Vagina (tissue), 2 donors: ENCODE measurements around the gene EMP1. TPM values are rescaled to one million over a fixed set of nuclear protein-coding genes. Genes with fewer than 3 reads are reported as not detected.

ENCODE experiments used
- DNase-seq, 2 donors: peaks; one replicate each; pipeline ENCODE4 v3.0.0-alpha.2; 2017; ENCODE audit errors: extremely low spot score in 2 of 2
- H3K27ac ChIP-seq: fragments of 200-600 bp; sonication (generic); one replicate; pipeline ENCODE4 v1.5.1; 2019
- H3K27me3 ChIP-seq: fragments of 200-600 bp; sonication (generic); one replicate; pipeline ENCODE4 v1.5.1; 2019
- H3K36me3 ChIP-seq, 2 donors: fragments of 200-600 bp; sonication (generic); one replicate each; pipeline ENCODE4 v1.5.1; 2017 to 2019
- H3K4me1 ChIP-seq: fragments of 200-600 bp; sonication (generic); one replicate; pipeline ENCODE4 v1.5.1; 2019
- H3K4me3 ChIP-seq, 2 donors: fragments of 200-600 bp; sonication (generic); 1 replicate in 1 of 2; 2 replicates in 1 of 2; pipeline ENCODE4 v1.5.1; 2016 to 2019
- H3K9me3 ChIP-seq: fragments of 200-600 bp; sonication (generic); one replicate; pipeline ENCODE4 v1.5.1; 2019
- CTCF ChIP-seq, 3 experiments: fragments of 450-650 bp in 2 of 3; fragments of 200-600 bp in 1 of 3; sonication (generic) in 1 of 3; IDR thresholded peaks; one replicate each; pipeline ENCODE4 v1.5.1; 2017 to 2019; ENCODE audit warnings: antibody characterized with exemption in 3 of 3, mild to moderate bottlenecking in 2 of 3, moderate library complexity in 2 of 3
- POLR2A ChIP-seq, 2 donors: fragments of 450-650 bp; IDR thresholded peaks; one replicate each; pipeline ENCODE4 v1.6.1; 2017; ENCODE audit warnings: antibody characterized with exemption in 2 of 2, mild to moderate bottlenecking in 2 of 2, moderate library complexity in 2 of 2
- POLR2AphosphoS5 ChIP-seq, 2 donors: sonication (generic); formaldehyde crosslinking; IDR thresholded peaks; one replicate each; pipeline ENCODE4 v1.9.0; 2017; ENCODE audit warnings: antibody characterized with exemption in 2 of 2, mild to moderate bottlenecking in 2 of 2, low read depth in 1 of 2; ENCODE audit not compliant: insufficient read depth in 1 of 2
- intact Hi-C: fragments of 100-400 bp; cut with DNase I; formaldehyde crosslinking; loops from one replicate; pipeline ENCODE4 v1.15.1; 2023
- total RNA-seq: library from RNA; depleted of rRNA; stranded (reverse); fragments of >200 nt; gene quantifications from one replicate; pipeline ENCODE4 v1.2.3, GENCODE V29; 2016

Gene EMP1
- total RNA-seq, 1 donor from 2014 or later: 675 TPM

DNA sequence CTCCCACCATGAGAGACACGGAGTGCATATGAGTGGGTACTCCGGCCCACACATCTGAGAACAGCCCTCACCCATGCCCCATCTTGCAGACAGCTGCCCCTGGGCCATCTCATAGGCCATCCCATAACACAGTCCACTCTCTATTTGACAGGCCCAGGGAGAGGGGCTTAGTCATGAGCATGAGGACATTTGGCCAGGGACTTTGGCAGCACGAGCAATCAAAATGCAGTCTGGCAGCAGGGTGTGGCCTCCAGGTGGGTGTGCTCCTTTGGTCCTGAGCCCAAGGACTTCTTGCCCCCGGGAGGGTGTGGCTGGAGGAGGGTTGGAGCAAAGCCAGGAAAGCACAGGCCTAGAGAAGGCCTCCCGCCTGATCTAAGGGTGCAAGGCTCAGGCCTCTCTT lies 25.6 kb downstream of the EMP1 start:
- intact Hi-C loops: no loop called here
- Histone ChIP-seq H3K27ac (no peak overlapping the region), H3K4me3 (no peak overlapping the region), H3K9me3 (no peaks in the 10 kb centered on the region), H3K36me3 (peaks cover 0 to 7% of the 10 kb centered on the region in 2 donors), H3K27me3 (no peaks in the 10 kb centered on the region), H3K4me1 (peaks cover 23% of the 10 kb centered on the region)
- peak; percentile 85 to 87 for DNase-seq
- TF ChIP-seq POLR2A (IDR thresholded peaks at IDR 0.05): no peak
- TF ChIP-seq POLR2AphosphoS5 (IDR thresholded peaks at IDR 0.05; ENCODE audit: insufficient read depth in 1 of 2, low read depth in 1 of 2): peak in 1 of 2 donors; percentile 45

DNA sequence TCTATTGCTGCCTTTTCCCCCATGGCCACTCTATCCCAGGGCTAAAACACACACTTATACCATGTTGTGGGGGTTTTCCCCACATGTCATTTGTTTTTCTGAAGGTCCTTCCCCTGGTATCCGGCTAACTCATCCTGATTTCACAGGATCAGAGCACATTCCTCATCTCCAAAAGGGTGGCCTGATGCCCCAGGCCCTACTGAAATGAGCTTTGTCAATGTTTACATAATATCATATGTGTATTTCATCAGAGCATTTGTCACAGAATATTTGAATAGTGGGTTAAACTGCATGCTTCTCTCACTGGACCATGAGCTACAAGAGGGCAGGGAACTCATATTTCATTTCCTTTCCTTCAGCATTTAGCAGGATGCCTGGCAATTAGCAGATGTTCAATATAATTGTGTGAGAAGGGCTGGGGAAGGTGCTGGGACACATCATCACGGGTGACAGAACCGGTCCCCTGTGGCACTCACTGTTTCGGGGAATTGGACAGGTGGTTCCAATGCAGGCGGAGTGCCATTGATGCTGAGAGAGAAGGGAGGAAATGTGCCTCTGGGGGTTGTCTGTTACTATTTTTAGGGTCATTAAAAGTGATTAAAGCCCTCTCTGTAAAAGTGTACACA lies 26.8 kb downstream of the EMP1 start:
- Histone ChIP-seq H3K27me3 (no peaks in the 10 kb centered on the region), H3K4me3 (no peak overlapping the region), H3K9me3 (no peaks in the 10 kb centered on the region), H3K27ac (no peak overlapping the region), H3K36me3 (no peaks in the 10 kb centered on the region), H3K4me1 (peaks cover 23% of the 10 kb centered on the region)
- DNase-seq: peak; percentile 40 to 70
- intact Hi-C loops: no loop called here
- TF ChIP-seq POLR2A (IDR thresholded peaks at IDR 0.05) (no peak), CTCF (IDR thresholded peaks at IDR 0.05) (no peak), POLR2AphosphoS5 (IDR thresholded peaks at IDR 0.05; ENCODE audit: insufficient read depth in 1 of 2, low read depth in 1 of 2) (no peak)

DNA sequence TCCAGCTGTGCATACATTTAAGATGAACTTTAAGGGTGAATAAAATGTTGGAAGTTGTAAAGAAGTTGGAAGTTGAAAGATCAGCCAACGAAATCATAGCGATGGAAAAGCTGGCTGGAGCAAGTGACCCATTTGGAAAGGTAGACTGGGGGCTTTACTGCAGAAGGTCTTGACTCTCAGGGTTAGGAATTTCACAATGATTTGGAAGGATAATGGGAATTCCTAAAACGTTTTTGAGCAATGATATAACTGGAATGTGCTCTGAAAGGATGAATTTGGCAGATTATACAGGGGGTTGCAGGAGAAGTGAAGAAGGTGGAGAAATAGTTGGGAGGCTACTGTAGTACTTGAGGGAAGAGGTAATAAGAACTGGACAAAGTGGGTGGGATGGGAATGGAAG lies 27.4 kb downstream of the EMP1 start:
- no peak for DNase-seq
- intact Hi-C loops: no loop called here
- Histone ChIP-seq H3K27ac (no peak overlapping the region), H3K36me3 (no peaks in the 10 kb centered on the region), H3K4me3 (no peak overlapping the region), H3K27me3 (no peaks in the 10 kb centered on the region), H3K9me3 (no peaks in the 10 kb centered on the region), H3K4me1 (peaks cover 23% of the 10 kb centered on the region)
- TF ChIP-seq POLR2AphosphoS5 (IDR thresholded peaks at IDR 0.05; ENCODE audit: insufficient read depth in 1 of 2, low read depth in 1 of 2) (no peak), POLR2A (IDR thresholded peaks at IDR 0.05) (no peak), CTCF (IDR thresholded peaks at IDR 0.05) (no peak)

GRCh38 chr12:13227191-13227590 lies 30.7 kb downstream of the EMP1 start:
- Histone ChIP-seq H3K36me3 (no peaks in the 10 kb centered on the region), H3K27ac (no peak overlapping the region), H3K9me3 (no peaks in the 10 kb centered on the region), H3K4me3 (no peak overlapping the region), H3K27me3 (no peaks in the 10 kb centered on the region), H3K4me1 (peaks cover 17% of the 10 kb centered on the region)
- intact Hi-C loops: no loop called here
- TF ChIP-seq POLR2A (IDR thresholded peaks at IDR 0.05) (no peak), POLR2AphosphoS5 (IDR thresholded peaks at IDR 0.05; ENCODE audit: insufficient read depth in 1 of 2, low read depth in 1 of 2) (no peak), CTCF (IDR thresholded peaks at IDR 0.05) (no peak)
- peak; percentile 64 to 83 for DNase-seq

DNA sequence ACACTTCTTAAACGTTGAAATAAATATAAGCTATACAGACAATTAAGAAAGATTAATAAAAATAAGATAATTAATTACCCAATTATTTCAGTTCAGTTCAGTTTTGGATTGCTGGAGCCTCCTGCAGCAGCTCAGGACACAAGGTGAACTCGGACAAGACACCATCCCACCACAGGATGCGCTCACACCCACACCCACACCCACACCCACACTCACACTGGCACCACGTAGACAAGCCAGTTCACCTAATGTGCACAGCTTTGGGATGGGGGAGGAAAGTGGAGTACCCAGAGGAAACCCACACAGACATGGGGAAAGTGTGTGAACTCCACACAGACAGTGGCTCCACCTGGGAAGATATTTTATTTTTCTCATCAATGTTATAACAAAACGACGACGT lies 32.1 kb downstream of the EMP1 start:
- H3K27ac ChIP-seq: no peak overlapping the region
- no peaks in the 10 kb centered on the region for H3K9me3 ChIP-seq
- peaks cover 3% of the 10 kb centered on the region for H3K4me1 ChIP-seq
- TF ChIP-seq POLR2AphosphoS5 (IDR thresholded peaks at IDR 0.05; ENCODE audit: insufficient read depth in 1 of 2, low read depth in 1 of 2) (no peak), POLR2A (IDR thresholded peaks at IDR 0.05) (no peak), CTCF (IDR thresholded peaks at IDR 0.05) (no peak)
- DNase-seq: no peak
- no peak overlapping the region for H3K4me3 ChIP-seq
- H3K27me3 ChIP-seq: no peaks in the 10 kb centered on the region
- intact Hi-C loops: no loop called here
- H3K36me3 ChIP-seq: no peaks in the 10 kb centered on the region
